ENCODE results near the gene ARFGEF3.

Gene ARFGEF3

GRCh38 chr6:138370631-138371451 lies 209.1 kb downstream of the ARFGEF3 start:
- H3K4me3 ChIP-seq (replicated peaks in 1 of 2; ENCODE audit: low read depth in 2 of 2, low read length in 2 of 2): no peak overlapping the region
- TF ChIP-seq, protein P1, sequence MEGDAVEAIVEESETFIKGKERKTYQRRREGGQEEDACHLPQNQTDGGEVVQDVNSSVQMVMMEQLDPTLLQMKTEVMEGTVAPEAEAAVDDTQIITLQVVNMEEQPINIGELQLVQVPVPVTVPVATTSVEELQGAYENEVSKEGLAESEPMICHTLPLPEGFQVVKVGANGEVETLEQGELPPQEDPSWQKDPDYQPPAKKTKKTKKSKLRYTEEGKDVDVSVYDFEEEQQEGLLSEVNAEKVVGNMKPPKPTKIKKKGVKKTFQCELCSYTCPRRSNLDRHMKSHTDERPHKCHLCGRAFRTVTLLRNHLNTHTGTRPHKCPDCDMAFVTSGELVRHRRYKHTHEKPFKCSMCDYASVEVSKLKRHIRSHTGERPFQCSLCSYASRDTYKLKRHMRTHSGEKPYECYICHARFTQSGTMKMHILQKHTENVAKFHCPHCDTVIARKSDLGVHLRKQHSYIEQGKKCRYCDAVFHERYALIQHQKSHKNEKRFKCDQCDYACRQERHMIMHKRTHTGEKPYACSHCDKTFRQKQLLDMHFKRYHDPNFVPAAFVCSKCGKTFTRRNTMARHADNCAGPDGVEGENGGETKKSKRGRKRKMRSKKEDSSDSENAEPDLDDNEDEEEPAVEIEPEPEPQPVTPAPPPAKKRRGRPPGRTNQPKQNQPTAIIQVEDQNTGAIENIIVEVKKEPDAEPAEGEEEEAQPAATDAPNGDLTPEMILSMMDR (IDR thresholded peaks at IDR 0.05; ENCODE audit: low read depth, low read length): no peak
- DNase-seq (ENCODE audit: low read depth in 2 of 2): no peak

- no peak for DNase-seq (ENCODE audit: low read depth in 2 of 2)
- TF ChIP-seq, protein P1 (IDR thresholded peaks at IDR 0.05; ENCODE audit: low read depth, low read length): no peak
- no peak overlapping the region for H3K4me3 ChIP-seq (replicated peaks in 1 of 2; ENCODE audit: low read depth in 2 of 2, low read length in 2 of 2)
Measured at GRCh38 chr6:138371452-138371711, 209.6 kb downstream of the ARFGEF3 start.

DNA sequence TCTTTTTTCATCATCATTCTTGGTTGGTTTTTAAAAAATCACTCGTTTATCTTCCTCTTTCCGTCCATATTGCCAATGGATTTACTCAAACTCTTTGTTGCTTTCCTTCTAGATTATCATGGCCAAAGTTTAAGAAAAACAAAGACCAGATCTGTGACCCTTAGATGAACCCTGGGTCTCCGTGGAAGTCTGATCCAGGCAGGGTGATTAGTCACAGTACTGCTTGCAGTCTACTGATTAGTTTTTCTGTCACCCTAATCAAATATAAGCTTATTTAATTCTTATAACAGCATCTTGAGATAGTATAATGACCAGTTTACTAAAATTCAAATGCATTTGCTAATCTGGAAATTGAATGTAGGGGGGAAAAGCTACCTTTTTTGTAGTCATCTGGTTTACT lies 210.0 kb downstream of the ARFGEF3 start:
- no peak overlapping the region for H3K4me3 ChIP-seq (replicated peaks in 1 of 2; ENCODE audit: low read depth in 2 of 2, low read length in 2 of 2)
- TF ChIP-seq, protein P1 (IDR thresholded peaks at IDR 0.05; ENCODE audit: low read depth, low read length): no peak
- DNase-seq (ENCODE audit: low read depth in 2 of 2): peak; percentile 22 to 43

DNA sequence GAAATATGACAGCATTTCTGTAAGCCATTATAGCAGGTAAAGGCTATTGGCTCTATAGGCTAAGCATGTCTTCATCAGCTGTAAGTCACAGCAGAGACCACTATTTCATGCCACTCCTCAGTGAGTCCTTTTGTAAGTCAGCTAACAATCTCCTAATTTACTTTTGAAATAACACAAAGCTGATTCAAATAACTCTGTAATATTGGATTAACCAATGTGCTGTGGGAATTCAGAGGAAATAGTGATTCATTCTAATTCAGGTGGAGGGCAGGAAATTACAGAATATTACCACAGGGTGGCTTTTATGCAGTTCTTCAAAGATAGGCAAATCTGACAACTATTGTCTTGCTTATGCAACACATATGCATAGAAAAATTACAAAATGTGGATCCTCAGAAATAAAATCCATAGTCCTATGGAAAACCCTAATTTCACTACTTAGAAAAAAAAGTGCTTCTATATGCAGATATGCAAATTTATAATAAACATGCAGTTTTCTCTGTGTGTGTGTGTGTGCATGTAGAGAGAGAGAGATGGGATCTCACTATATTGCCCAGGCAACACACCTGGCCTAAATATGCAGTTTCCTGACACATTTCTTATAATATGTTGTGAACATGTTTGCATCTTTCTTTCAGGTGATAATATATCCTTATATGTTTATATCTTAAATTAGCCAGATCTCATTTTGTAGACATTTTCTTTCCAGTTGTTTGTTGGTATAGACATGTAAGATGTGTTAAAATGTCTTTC lies 211.1 kb downstream of the ARFGEF3 start:
- DNase-seq (ENCODE audit: low read depth in 2 of 2): peak; percentile 32 to 74
- H3K4me3 ChIP-seq (replicated peaks in 1 of 2; ENCODE audit: low read depth in 2 of 2, low read length in 2 of 2): no peak overlapping the region
- TF ChIP-seq, protein P1 (IDR thresholded peaks at IDR 0.05; ENCODE audit: low read depth, low read length): peak; percentile 29

- no peak for DNase-seq (ENCODE audit: low read depth in 2 of 2)
- TF ChIP-seq, protein P1 (IDR thresholded peaks at IDR 0.05; ENCODE audit: low read depth, low read length): no peak
- H3K4me3 ChIP-seq (replicated peaks in 1 of 2; ENCODE audit: low read depth in 2 of 2, low read length in 2 of 2): no peak overlapping the region
Measured at GRCh38 chr6:138374230-138374629, 212.5 kb downstream of the ARFGEF3 start.

GRCh38 chr6:138374815-138375214 lies 213.1 kb downstream of the ARFGEF3 start:
- DNase-seq (ENCODE audit: low read depth in 2 of 2): no peak
- H3K4me3 ChIP-seq (replicated peaks in 1 of 2; ENCODE audit: low read depth in 2 of 2, low read length in 2 of 2): no peak overlapping the region
- TF ChIP-seq, protein P1 (IDR thresholded peaks at IDR 0.05; ENCODE audit: low read depth, low read length): no peak

Data from cardiac fibroblast (primary cell).